Lower lobe of right lung (tissue), 2 donors: ENCODE measurements around the gene VAV2. TPM values are rescaled to one million over a fixed set of nuclear protein-coding genes. Genes with fewer than 3 reads are reported as not detected.

ENCODE experiments used
- ATAC-seq, 2 donors: fragments of 200-7000 bp; cut with Tn5 transposase; one replicate each; pipeline ENCODE4 v1.9.1; 2020 to 2022; ENCODE audit warnings: mild to moderate bottlenecking in 2 of 2, moderate library complexity in 2 of 2
- DNase-seq: peaks from one replicate; pipeline ENCODE4 v3.0.0-alpha.2; 2020
- H3K27ac ChIP-seq: fragments of 200-600 bp; one replicate; pipeline ENCODE4 v1.8.0; 2022
- H3K27me3 ChIP-seq: fragments of 200-600 bp; one replicate; pipeline ENCODE4 v1.8.0; 2022; ENCODE audit warnings: low read depth
- H3K36me3 ChIP-seq: fragments of 200-600 bp; one replicate; pipeline ENCODE4 v1.8.0; 2022; ENCODE audit warnings: mild to moderate bottlenecking
- H3K4me1 ChIP-seq: fragments of 200-600 bp; one replicate; pipeline ENCODE4 v1.8.0; 2022
- H3K4me3 ChIP-seq: fragments of 200-600 bp; one replicate; pipeline ENCODE4 v1.8.0; 2022; ENCODE audit warnings: mild to moderate bottlenecking
- H3K9me3 ChIP-seq: fragments of 200-600 bp; one replicate; pipeline ENCODE4 v1.8.0; 2022
- CTCF ChIP-seq: fragments of 200-600 bp; IDR thresholded peaks from one replicate; pipeline ENCODE4 v1.8.0; 2022; ENCODE audit warnings: antibody characterized with exemption, mild to moderate bottlenecking
- intact Hi-C: fragments of 100-400 bp; cut with DNase I; formaldehyde crosslinking; loops from one replicate; pipeline ENCODE4 v1.11.0; 2022
- total RNA-seq: library from RNA; stranded (reverse); fragmentation: NEBNext Ultra II Directional; extraction: Animal tissue kit (Norgen Biotek cat#: 25700); gene quantifications from one replicate; pipeline ENCODE4 v1.2.1, GENCODE V29; 2021
- donor health status: DM: no; HTN: yes; CAD: no; lungs with severe emphysema.

Gene VAV2
- total RNA-seq, 1 donor from 2014 or later: 26.9 TPM

DNA sequence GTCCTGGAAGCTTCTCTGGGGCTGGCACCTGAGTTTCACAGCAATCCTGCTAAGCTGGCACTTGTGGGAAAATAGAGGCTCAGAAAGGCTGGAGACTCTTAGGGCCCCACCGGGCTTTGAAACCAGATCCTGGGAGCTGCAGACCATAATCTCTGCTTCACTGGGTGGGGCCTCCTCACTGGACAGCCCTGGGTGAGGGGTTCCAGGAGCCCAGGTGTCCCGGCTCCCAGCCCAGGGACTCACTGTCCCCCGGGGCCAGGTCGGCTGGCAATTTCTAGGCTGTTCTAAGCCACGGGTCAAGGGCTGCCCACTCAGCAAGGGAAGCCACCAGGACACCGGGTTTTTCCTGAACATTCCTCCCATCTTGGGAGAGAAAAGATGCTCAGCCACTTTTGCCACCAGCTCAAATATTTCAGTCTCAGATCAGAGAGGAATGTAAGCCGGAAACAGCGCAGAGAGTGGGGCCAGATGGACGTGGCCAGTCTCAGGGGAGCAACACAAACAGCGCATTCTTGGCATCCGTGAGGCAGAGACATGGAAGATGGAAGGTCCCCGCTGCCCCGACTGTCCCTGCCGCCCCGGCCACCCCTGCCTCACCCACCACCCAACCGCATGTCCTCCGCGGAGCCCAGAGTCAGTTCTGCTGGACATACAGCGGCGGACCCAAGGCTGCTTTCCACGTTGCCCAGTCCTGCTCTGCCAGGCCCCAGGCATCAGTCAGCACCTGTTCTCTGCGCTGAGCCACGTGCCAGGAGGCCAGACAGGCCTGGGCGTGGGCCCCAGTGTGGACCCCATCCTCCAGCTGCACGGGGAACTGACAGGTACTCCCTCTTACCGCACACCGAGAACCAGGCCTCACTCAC, 72.6 kb downstream of the VAV2 start:
- DNase-seq: no peak
- Histone ChIP-seq H3K9me3 (no peaks in the 10 kb centered on the region), H3K4me3 (no peak overlapping the region), H3K4me1 (peaks cover 20% of the 10 kb centered on the region), H3K27ac (peak overlapping the region; percentile 58), H3K27me3 (no peaks in the 10 kb centered on the region), H3K36me3 (no peaks in the 10 kb centered on the region)
- intact Hi-C loops: no loop called here
- ATAC-seq: peak; percentile 32 to 41
- no peak for TF ChIP-seq CTCF

GRCh38 chr9:133918111-133918813, 73.9 kb downstream of the VAV2 start:
- no peak for TF ChIP-seq CTCF
- DNase-seq: no peak
- intact Hi-C loops: no loop called here

DNA sequence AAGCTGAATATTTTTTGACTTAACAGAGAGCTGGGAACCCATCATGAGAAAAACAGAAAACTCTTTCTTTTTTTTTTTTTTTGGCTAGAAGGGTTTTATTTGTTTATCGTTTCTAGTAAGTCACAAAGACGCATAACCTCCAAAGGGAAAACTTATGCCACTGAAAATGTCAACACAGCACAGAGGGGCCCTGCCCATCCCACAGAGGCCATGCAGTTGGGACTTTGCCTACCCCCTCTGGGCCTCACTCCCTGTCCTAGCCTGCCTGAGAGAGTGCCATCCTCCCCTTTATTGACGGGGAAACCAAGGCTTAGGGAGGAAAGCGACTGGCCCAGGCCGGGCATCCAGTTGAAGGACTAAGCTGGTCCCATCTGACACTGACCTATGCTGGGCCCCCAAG, 74.7 kb downstream of the VAV2 start:
- TF ChIP-seq CTCF: no peak
- H3K9me3 ChIP-seq: no peaks in the 10 kb centered on the region
- no peaks in the 10 kb centered on the region for H3K27me3 ChIP-seq
- DNase-seq (no peak), ATAC-seq (no peak)
- no peak overlapping the region for H3K4me3 ChIP-seq
- intact Hi-C loops: no loop called here
- H3K27ac ChIP-seq: peak overlapping the region; percentile 58
- peaks cover 20% of the 10 kb centered on the region for H3K4me1 ChIP-seq
- no peaks in the 10 kb centered on the region for H3K36me3 ChIP-seq

More at GRCh38 chr9:133918111-133918813, 73.9 kb downstream of the VAV2 start:
- H3K27me3 ChIP-seq: no peaks in the 10 kb centered on the region
- peak overlapping the region; percentile 58 for H3K27ac ChIP-seq
- no peak for ATAC-seq
- H3K9me3 ChIP-seq: no peaks in the 10 kb centered on the region
- no peak overlapping the region for H3K4me3 ChIP-seq
- H3K4me1 ChIP-seq: peaks cover 20% of the 10 kb centered on the region
- no peaks in the 10 kb centered on the region for H3K36me3 ChIP-seq

DNA sequence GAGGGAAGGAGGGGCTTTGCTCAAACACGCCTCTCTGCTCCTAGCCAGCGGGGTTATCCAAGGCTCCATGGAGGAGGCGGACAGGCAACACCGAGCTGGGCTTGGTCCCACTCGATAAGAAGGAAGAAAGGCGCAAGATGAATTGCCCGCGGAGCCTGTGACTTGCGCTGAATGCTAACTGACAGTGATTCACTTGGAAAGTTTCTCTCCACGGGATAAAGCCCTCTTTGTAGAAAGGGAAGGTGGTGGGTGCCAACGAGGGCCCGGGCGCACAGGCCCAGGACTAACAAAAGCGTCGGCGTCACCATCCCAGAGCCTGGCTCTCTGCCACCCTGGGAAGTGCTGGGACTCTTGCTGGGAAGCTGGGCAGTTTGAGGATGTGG, 76.0 kb downstream of the VAV2 start:
- Histone ChIP-seq H3K4me1 (peaks cover 20% of the 10 kb centered on the region), H3K27ac (no peak overlapping the region)
- DNase-seq: no peak

More for the DNA sequence above, 76.0 kb downstream of the VAV2 start:
- no peaks in the 10 kb centered on the region for H3K27me3 ChIP-seq
- no peaks in the 10 kb centered on the region for H3K9me3 ChIP-seq
- intact Hi-C loops: no loop called here
- no peak overlapping the region for H3K4me3 ChIP-seq
- TF ChIP-seq CTCF: no peak
- no peaks in the 10 kb centered on the region for H3K36me3 ChIP-seq
- no peak for ATAC-seq
